GM12891 (cell line): ENCODE results near the gene CGN.

Experiments
- POLR2A ChIP-seq: IDR thresholded peaks from 2 replicates; pipeline ENCODE4 v1.6.1; 2011; ENCODE audit warnings: low read depth, low read length, control low read depth
- POLR2AphosphoS5 ChIP-seq: IDR thresholded peaks from 2 replicates; pipeline ENCODE4 v1.6.1; 2011; ENCODE audit warnings: low read depth, low read length, control low read depth
- TAF1 ChIP-seq: IDR thresholded peaks from 2 replicates; pipeline ENCODE4 v1.6.1; 2011; ENCODE audit warnings: low read depth, low read length, control low read depth

- TF ChIP-seq POLR2A (no peak), POLR2AphosphoS5 (no peak), TAF1 (no peak)
Measured at GRCh38 chr1:151478140-151478812, 32.9 kb upstream of the CGN start.
